Fibroblast of upper back skin (primary cell): Measurements from ENCODE around the gene TRAF3IP1.

Experiments
- DNase-seq: peaks from one replicate; pipeline ENCODE4 v3.0.0-alpha.2; 2013

The TRAF3IP1 gene

GRCh38 chr2:238287737-238288649 lies 32.3 kb upstream of the TRAF3IP1 start, which contains the start of gene PER2:
Gene PER2 (minus strand): TSS chr2:238288610. CDS start chr2:238277936, 10,674 bp downstream.
- DNase-seq = peak; percentile 71

- peak; percentile 99 for DNase-seq
Measured at GRCh38 chr2:238288650-238289573, 31.4 kb upstream of the TRAF3IP1 start.

- DNase-seq = no peak
Measured at GRCh38 chr2:238289574-238289973, 30.7 kb upstream of the TRAF3IP1 start.

GRCh38 chr2:238290091-238290509 lies 30.2 kb upstream of the TRAF3IP1 start:
- DNase-seq = no peak

- no peak for DNase-seq
Measured at GRCh38 chr2:238290715-238291549, 29.4 kb upstream of the TRAF3IP1 start.

- DNase-seq = no peak
Measured at GRCh38 chr2:238291550-238292281, 28.6 kb upstream of the TRAF3IP1 start.

GRCh38 chr2:238294046-238294392 lies 26.3 kb upstream of the TRAF3IP1 start:
- DNase-seq = no peak

GRCh38 chr2:238294393-238295143 lies 25.8 kb upstream of the TRAF3IP1 start:
- DNase-seq = no peak

GRCh38 chr2:238295144-238296112 lies 24.9 kb upstream of the TRAF3IP1 start:
- DNase-seq = no peak

- no peak for DNase-seq
Measured at GRCh38 chr2:238296638-238297457, 23.5 kb upstream of the TRAF3IP1 start.

- no peak for DNase-seq
Measured at GRCh38 chr2:238299803-238300202, 20.5 kb upstream of the TRAF3IP1 start.

- DNase-seq = no peak
Measured at GRCh38 chr2:238302087-238302486, 18.2 kb upstream of the TRAF3IP1 start.

- DNase-seq = no peak
Measured at GRCh38 chr2:238302751-238303150, 17.6 kb upstream of the TRAF3IP1 start.

- no peak for DNase-seq
Measured at GRCh38 chr2:238304116-238304515, 16.2 kb upstream of the TRAF3IP1 start.

- no peak for DNase-seq
Measured at GRCh38 chr2:238305092-238305862, 15.0 kb upstream of the TRAF3IP1 start.

GRCh38 chr2:238305965-238306671 lies 14.2 kb upstream of the TRAF3IP1 start:
- DNase-seq = no peak

GRCh38 chr2:238306672-238306998 lies 13.7 kb upstream of the TRAF3IP1 start:
- no peak for DNase-seq

- DNase-seq = no peak
Measured at GRCh38 chr2:238308177-238308576, 12.1 kb upstream of the TRAF3IP1 start.
